Hepatocyte (in vitro differentiated cells): ENCODE data around the gene FGGY. TPM values are rescaled to one million over a fixed set of nuclear protein-coding genes. Genes with fewer than 3 reads are reported as not detected.

Source experiments
- DNase-seq: peaks from one replicate; pipeline ENCODE4 v3.0.0-alpha.2; 2016; ENCODE audit warnings: low spot score
- H2AFZ ChIP-seq: fragments of 200-600 bp; sonication (generic); 2 replicates; pipeline ENCODE4 v1.6.0; 2016; ENCODE audit warnings: antibody characterized with exemption, mild to moderate bottlenecking
- H3K27ac ChIP-seq: fragments of 200-600 bp; sonication (generic); 2 replicates; pipeline ENCODE4 v1.5.1; 2016; ENCODE audit warnings: mild to moderate bottlenecking
- H3K27me3 ChIP-seq: fragments of 200-600 bp; sonication (generic); 2 replicates; pipeline ENCODE4 v1.6.1; 2016
- H3K36me3 ChIP-seq: fragments of 200-600 bp; sonication (generic); replicated peaks from 2 replicates; pipeline ENCODE4 v1.5.1; 2016; ENCODE audit warnings: low read depth; ENCODE audit not compliant: insufficient read depth
- H3K4me1 ChIP-seq: fragments of 200-600 bp; sonication (generic); 2 replicates; pipeline ENCODE4 v1.5.1; 2016; ENCODE audit warnings: mild to moderate bottlenecking, moderate library complexity; ENCODE audit not compliant: insufficient read depth
- H3K4me2 ChIP-seq: fragments of 200-600 bp; sonication (generic); 2 replicates; pipeline ENCODE4 v1.6.0; 2016
- H3K4me3 ChIP-seq: fragments of 200-600 bp; sonication (generic); 2 replicates; pipeline ENCODE4 v1.5.1; 2016; ENCODE audit warnings: mild to moderate bottlenecking
- H3K79me2 ChIP-seq: fragments of 200-600 bp; sonication (generic); 2 replicates; pipeline ENCODE4 v1.6.0; 2017; ENCODE audit warnings: mild to moderate bottlenecking
- H3K9me2 ChIP-seq: fragments of 200-600 bp; sonication (generic); replicated peaks from 2 replicates; pipeline ENCODE4 v1.6.0; 2017; ENCODE audit warnings: mild to moderate bottlenecking; ENCODE audit not compliant: insufficient read depth
- H3K9me3 ChIP-seq: fragments of 200-600 bp; sonication (generic); 2 replicates; pipeline ENCODE4 v1.5.1; 2016; ENCODE audit warnings: low read depth, mild to moderate bottlenecking
- H4K20me1 ChIP-seq: fragments of 200-600 bp; sonication (generic); 2 replicates; pipeline ENCODE4 v1.6.0; 2016; ENCODE audit warnings: mild to moderate bottlenecking; ENCODE audit not compliant: insufficient read depth, poor library complexity, severe bottlenecking
- CTCF ChIP-seq: fragments of 200-600 bp; sonication (generic); IDR thresholded peaks from 2 replicates; pipeline ENCODE4 v1.5.1; 2016; ENCODE audit warnings: antibody characterized with exemption, mild to moderate bottlenecking; ENCODE audit not compliant: poor library complexity
- EZH2 ChIP-seq: fragments of 200-600 bp; sonication (generic); IDR thresholded peaks from 2 replicates; pipeline ENCODE4 v1.6.1; 2016; ENCODE audit warnings: antibody characterized with exemption, mild to moderate bottlenecking, borderline replicate concordance
- EZH2phosphoT487 ChIP-seq: fragments of 200-600 bp; sonication (generic); IDR thresholded peaks from one replicate; pipeline ENCODE4 v1.6.1; 2018; ENCODE audit warnings: antibody characterized with exemption, mild to moderate bottlenecking, low read depth, moderate library complexity; ENCODE audit not compliant: unreplicated experiment, severe bottlenecking
- WGBS: methylation state at CpG from one replicate; pipeline ENCODE4 v1.1.6; 2016; ENCODE audit warnings: low lambda C conversion rate; ENCODE audit errors: missing lambda C conversion rate; 5-methylcytosine and 5-hydroxymethylcytosine counted together
- polyA plus RNA-seq: library from polyadenylated mRNA; unstranded; fragments of >200 nt; fragmentation: Nextera tagmentation; extraction: Ambion mirVana; gene quantifications from 2 replicates; pipeline ENCODE4 v1.2.1, GENCODE V29; 2016
- total RNA-seq: library from RNA; depleted of rRNA; stranded (reverse); fragments of >200 nt; gene quantifications from 2 replicates; pipeline ENCODE4 v1.2.3, GENCODE V29; 2014

Gene FGGY
- total and polyA plus RNA-seq, 2 experiments from 2014 or later = 18.0 to 20.6 TPM

DNA sequence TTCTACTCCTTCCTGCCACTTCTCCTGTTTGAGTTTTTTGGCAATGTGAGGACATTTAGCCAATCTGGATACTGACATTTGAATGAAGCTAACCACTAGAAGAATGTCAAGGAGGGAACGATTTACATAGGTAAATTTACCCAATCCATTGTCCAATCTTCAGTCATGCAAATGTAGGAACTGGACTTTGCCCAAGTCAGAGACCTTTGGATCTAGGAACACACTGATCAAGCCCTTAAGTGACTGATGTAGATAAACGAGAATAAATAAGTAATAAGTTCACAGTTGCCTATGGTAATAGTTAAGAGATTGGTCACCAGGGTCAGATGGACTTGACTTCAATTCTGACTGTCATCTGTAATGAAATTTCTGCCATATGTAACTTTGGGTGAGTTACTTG is 177.6 kb downstream of the FGGY start:
- Histone ChIP-seq H4K20me1 (no peaks in the 10 kb centered on the region), H3K36me3 (no peaks in the 10 kb centered on the region), H3K27ac (no peak overlapping the region), H3K4me2 (no peak overlapping the region), H2AFZ (no peak overlapping the region), H3K9me3 (no peaks in the 10 kb centered on the region), H3K27me3 (no peaks in the 10 kb centered on the region), H3K4me3 (no peak overlapping the region), H3K9me2 (no peaks in the 10 kb centered on the region), H3K79me2 (no peaks in the 10 kb centered on the region), H3K4me1 (no peaks in the 10 kb centered on the region)
- 85% methylated on average over 2 of the region's 2 CpGs for WGBS
- no peak for DNase-seq
- TF ChIP-seq EZH2 (no peak), EZH2phosphoT487 (no peak), CTCF (no peak)

GRCh38 chr1:59475737-59476136 is 178.8 kb downstream of the FGGY start:
- Histone ChIP-seq H3K4me1 (no peaks in the 10 kb centered on the region), H4K20me1 (no peaks in the 10 kb centered on the region), H2AFZ (no peak overlapping the region), H3K27ac (no peak overlapping the region), H3K27me3 (no peaks in the 10 kb centered on the region), H3K36me3 (no peaks in the 10 kb centered on the region), H3K9me2 (no peaks in the 10 kb centered on the region), H3K4me2 (no peak overlapping the region), H3K79me2 (no peaks in the 10 kb centered on the region), H3K4me3 (no peak overlapping the region), H3K9me3 (no peaks in the 10 kb centered on the region)
- DNase-seq = no peak
- WGBS = 84% methylated on average over 4 of the region's 4 CpGs
- TF ChIP-seq CTCF (no peak), EZH2phosphoT487 (no peak)

GRCh38 chr1:59477286-59477685 is 180.4 kb downstream of the FGGY start:
- H3K9me3 ChIP-seq = no peaks in the 10 kb centered on the region
- H2AFZ ChIP-seq = no peak overlapping the region
- H3K4me1 ChIP-seq = no peaks in the 10 kb centered on the region
- no peak overlapping the region for H3K27ac ChIP-seq
- H3K36me3 ChIP-seq = no peaks in the 10 kb centered on the region
- 88% methylated on average over 6 of the region's 6 CpGs for WGBS
- DNase-seq = no peak
- H4K20me1 ChIP-seq = no peaks in the 10 kb centered on the region
- no peaks in the 10 kb centered on the region for H3K79me2 ChIP-seq
- no peaks in the 10 kb centered on the region for H3K9me2 ChIP-seq
- no peaks in the 10 kb centered on the region for H3K27me3 ChIP-seq
- no peak overlapping the region for H3K4me2 ChIP-seq
- no peak overlapping the region for H3K4me3 ChIP-seq
- TF ChIP-seq EZH2phosphoT487 = no peak

GRCh38 chr1:59477867-59478266 is 181.0 kb downstream of the FGGY start:
- no peaks in the 10 kb centered on the region for H3K9me2 ChIP-seq
- DNase-seq = no peak
- H3K4me3 ChIP-seq = no peak overlapping the region
- H3K4me1 ChIP-seq = no peaks in the 10 kb centered on the region
- H3K79me2 ChIP-seq = no peaks in the 10 kb centered on the region
- H3K9me3 ChIP-seq = no peaks in the 10 kb centered on the region
- 87% methylated on average over 4 of the region's 4 CpGs for WGBS
- no peak overlapping the region for H2AFZ ChIP-seq
- no peak overlapping the region for H3K4me2 ChIP-seq
- no peaks in the 10 kb centered on the region for H3K36me3 ChIP-seq
- no peak overlapping the region for H3K27ac ChIP-seq
- no peak for TF ChIP-seq EZH2
- TF ChIP-seq EZH2phosphoT487 = no peak
- no peak for TF ChIP-seq CTCF
- H3K27me3 ChIP-seq = no peaks in the 10 kb centered on the region
- H4K20me1 ChIP-seq = no peaks in the 10 kb centered on the region
